Measurements from ENCODE around the gene PBOV1.

Gene PBOV1

DNA sequence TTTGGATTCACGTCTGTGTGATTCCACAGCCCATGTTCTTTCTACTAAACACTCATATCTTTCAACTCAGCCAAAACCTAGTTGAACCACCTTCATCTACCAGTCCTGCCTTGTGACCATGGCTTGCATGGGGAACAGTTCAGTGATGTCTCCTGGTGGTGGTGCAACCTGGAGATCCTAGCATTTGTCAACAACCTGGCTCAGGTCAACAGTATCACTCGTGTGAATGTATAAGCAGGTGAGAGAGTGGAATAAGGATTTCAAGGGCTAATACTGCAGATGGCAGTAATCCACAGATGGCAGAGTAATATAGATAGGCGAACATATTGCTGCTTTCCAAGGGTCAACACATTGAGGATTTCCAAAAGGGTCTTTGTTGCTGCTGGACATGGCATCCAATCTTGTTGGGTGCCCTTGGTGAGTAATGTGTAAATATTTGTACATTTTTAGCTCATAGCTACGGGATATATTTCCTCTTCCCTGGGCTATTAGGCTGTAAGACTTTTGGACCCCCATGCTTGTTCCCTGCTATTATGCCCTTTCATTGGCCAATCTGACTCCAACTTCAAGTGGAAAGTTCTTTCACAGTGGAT lies 13.4 kb downstream of the PBOV1 start:
- no peak for DNase-seq (ENCODE audit: low read depth, low spot score)

DNA sequence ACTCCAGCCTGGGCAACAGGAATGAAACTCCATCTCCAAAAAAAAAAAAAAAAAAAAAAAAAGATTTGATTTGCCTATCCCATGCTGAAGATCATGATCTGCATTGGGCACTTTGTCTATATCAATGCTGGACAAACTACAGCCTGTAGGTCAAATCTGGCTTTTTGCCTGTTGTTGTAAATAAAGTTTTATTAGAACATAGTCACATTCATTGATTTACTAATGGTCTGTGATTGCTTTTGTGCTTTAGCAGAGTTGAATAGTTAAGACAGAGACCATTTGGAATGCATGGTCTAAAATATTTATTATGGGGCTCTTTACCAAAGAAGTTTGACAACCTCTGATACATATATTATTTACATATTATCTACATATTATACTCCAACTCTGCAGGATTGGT lies 14.0 kb downstream of the PBOV1 start:
- no peak for DNase-seq (ENCODE audit: low read depth, low spot score)

- no peak for DNase-seq (ENCODE audit: low read depth, low spot score)
These were observed 15.0 kb downstream of the PBOV1 start for GRCh38 chr6:138203315-138203714.

DNA sequence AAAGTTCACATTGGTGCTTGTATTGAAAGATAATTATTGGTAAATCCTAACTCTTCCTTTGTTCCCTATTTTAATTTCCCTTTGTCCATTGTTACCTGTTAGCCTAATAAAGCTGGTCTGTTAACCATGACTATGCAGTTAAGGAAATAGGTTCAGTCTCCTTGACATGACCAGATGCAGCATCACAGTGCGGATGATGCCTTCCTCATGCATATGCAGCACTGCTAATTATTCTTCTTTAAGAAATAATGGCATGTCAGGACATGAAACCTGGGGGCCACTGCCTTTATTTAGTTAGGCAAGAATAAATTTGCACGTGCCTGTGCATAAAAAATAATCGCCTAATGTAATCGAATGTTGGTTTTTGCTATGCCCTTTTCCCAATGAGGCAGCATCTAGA lies 16.5 kb downstream of the PBOV1 start:
- DNase-seq (ENCODE audit: low read depth, low spot score), result no peak

DNA sequence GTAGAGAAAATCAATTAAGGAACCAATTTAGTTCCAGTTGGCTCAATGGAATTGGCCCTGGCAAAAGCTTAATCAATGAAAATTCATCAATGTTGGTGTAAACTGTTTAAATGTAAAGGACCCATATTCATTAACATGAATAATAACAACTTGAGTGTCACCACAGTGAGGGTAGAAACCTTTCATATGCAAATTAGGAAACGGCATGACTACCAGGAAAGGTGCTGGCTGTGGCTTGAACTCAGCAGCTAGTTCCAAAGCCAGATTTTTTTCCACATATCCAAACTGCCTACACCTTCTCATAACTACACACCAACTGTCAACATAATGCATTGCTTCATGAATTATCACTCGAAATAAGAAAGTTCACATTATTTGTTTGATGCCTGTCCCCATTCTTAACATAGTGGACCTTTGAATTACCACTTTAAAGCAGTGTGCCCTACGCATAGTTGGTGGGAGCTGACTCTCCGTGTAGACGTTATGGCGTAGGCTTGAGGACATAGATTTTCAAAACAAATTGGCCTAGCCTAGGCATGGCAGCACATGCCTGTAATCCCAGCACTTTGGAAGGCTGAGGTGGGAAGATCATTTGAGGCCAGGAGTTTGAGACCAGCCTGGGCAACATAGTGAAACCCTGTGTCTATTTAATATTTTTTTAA lies 19.7 kb downstream of the PBOV1 start:
- no peak for DNase-seq (ENCODE audit: low read depth, low spot score)

- DNase-seq (ENCODE audit: low read depth, low spot score), result no peak
These were observed 20.7 kb downstream of the PBOV1 start for GRCh38 chr6:138197570-138197969.

- DNase-seq (ENCODE audit: low read depth, low spot score), result no peak
These were observed 22.1 kb downstream of the PBOV1 start for GRCh38 chr6:138196122-138196738.

- DNase-seq (ENCODE audit: low read depth, low spot score), result no peak
These were observed 24.0 kb downstream of the PBOV1 start for GRCh38 chr6:138194287-138194686.

GRCh38 chr6:138188278-138188941 lies 29.9 kb downstream of the PBOV1 start:
- no peak for DNase-seq (ENCODE audit: low read depth, low spot score)

GRCh38 chr6:138187156-138187555 lies 31.1 kb downstream of the PBOV1 start:
- no peak for DNase-seq (ENCODE audit: low read depth, low spot score)

- DNase-seq (ENCODE audit: low read depth, low spot score), result no peak
These were observed 34.1 kb downstream of the PBOV1 start for GRCh38 chr6:138184230-138184629.

- DNase-seq (ENCODE audit: low read depth, low spot score), result no peak
These were observed 34.5 kb downstream of the PBOV1 start for GRCh38 chr6:138183790-138184134.

DNA sequence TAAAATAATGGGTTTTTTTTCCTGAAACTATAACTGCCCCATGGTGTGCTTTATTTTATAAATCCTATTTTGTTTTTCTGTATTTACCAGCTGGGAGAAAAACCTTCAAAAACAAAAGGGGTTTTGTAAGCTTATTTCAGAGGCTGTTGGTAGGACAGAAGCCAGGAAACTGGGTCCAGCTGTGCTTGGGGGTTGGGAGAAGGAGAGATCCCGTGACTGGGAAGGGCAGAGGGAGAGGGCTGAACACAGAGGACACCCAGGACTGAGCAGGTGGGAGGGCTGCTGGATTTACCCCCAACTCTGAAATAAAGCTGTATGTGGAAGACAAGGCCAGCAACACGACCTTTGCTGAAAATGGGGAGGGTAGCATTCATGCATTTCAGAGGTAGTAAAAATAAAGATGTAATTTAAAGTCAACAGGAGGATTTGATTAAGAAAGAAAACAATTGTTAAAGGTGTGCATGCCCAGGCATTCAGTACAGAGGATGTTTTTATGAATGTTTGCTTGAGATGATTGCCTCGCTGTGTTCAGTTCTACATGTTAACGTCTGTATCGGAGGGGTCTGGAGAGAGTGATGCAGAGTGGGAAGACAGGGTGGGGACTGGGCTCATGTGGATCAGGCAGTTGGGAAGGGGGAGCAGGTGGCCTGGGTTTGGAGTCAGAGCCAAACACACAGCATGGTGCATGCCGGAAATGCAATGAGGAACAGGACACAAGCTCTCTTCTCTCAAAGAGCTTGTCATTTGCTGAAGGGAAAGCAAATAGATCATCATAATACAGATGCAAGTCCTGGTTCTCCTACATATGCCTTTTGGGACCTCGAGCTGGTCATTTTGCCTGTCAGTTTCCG lies 35.1 kb downstream of the PBOV1 start:
- no peak for DNase-seq (ENCODE audit: low read depth, low spot score)

DNA sequence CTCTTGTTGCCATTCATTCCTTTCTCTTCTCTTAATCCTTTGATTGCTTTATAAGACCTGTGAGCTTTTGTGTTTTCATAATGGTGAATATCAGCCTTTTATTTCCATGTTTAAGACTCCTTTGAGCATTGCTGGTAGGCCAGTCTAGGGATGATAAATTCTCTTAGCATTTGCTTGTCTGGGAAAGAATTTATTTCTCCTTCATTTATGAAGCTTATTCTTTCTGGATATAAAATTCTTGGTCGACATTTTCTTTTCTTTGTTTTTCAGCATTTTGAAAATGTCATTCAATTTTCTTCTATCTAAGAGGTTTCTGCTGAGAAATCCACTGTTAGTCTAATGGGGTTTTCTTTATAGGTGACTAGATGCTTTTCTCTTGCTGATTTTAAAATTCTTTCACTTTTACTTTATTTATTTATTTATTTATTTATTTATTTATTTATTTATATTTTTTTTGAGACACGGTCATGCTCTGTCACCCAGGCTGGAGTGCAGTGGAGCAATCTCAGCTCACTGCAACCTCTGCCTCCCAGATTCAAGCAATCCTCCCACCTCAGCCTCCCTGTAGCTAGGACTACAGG lies 41.5 kb downstream of the PBOV1 start:
- no peak for DNase-seq (ENCODE audit: low read depth, low spot score)

GRCh38 chr6:138175596-138175995 lies 42.7 kb downstream of the PBOV1 start:
- DNase-seq (ENCODE audit: low read depth, low spot score), result no peak

Measured in brain pericyte (primary cell).